ENCODE data around the gene DIPK1A.

DIPK1A gene

GRCh38 chr1:92949937-92950817 lies 11.1 kb downstream of the DIPK1A start:
- Histone ChIP-seq H3K4me1 (ENCODE audit: control insufficient read depth, insufficient read depth, low read length) (peaks cover 18% of the 10 kb centered on the region), H3K27me3 (replicated peaks; ENCODE audit: control insufficient read depth, insufficient read depth, low read length) (no peaks in the 10 kb centered on the region), H3K9ac (ENCODE audit: low read length) (peak overlapping the region; percentile 17), H3K4me3 (ENCODE audit: low read length) (no peak overlapping the region), H3K36me3 (ENCODE audit: control insufficient read depth, insufficient read depth, low read length, severe bottlenecking) (no peaks in the 10 kb centered on the region), H3K9me3 (ENCODE audit: control insufficient read depth, low read length) (no peaks in the 10 kb centered on the region)
- peak; percentile 63 for DNase-seq (ENCODE audit: low read depth)

GRCh38 chr1:92948071-92948470 lies 13.2 kb downstream of the DIPK1A start:
- no peaks in the 10 kb centered on the region for H3K36me3 ChIP-seq (ENCODE audit: control insufficient read depth, insufficient read depth, low read length, severe bottlenecking)
- no peak overlapping the region for H3K9ac ChIP-seq (ENCODE audit: low read length)
- no peak for DNase-seq (ENCODE audit: low read depth)
- no peaks in the 10 kb centered on the region for H3K9me3 ChIP-seq (ENCODE audit: control insufficient read depth, low read length)
- H3K4me1 ChIP-seq (ENCODE audit: control insufficient read depth, insufficient read depth, low read length): peaks cover 18% of the 10 kb centered on the region
- no peaks in the 10 kb centered on the region for H3K27me3 ChIP-seq (replicated peaks; ENCODE audit: control insufficient read depth, insufficient read depth, low read length)
- no peak overlapping the region for H3K4me3 ChIP-seq (ENCODE audit: low read length)

GRCh38 chr1:92945748-92946270 lies 15.5 kb downstream of the DIPK1A start:
- DNase-seq (ENCODE audit: low read depth): no peak
- Histone ChIP-seq H3K27me3 (replicated peaks; ENCODE audit: control insufficient read depth, insufficient read depth, low read length) (no peaks in the 10 kb centered on the region), H3K9me3 (ENCODE audit: control insufficient read depth, low read length) (no peaks in the 10 kb centered on the region), H3K4me3 (ENCODE audit: low read length) (no peak overlapping the region), H3K9ac (ENCODE audit: low read length) (no peak overlapping the region), H3K4me1 (ENCODE audit: control insufficient read depth, insufficient read depth, low read length) (peaks cover 10% of the 10 kb centered on the region), H3K36me3 (ENCODE audit: control insufficient read depth, insufficient read depth, low read length, severe bottlenecking) (no peaks in the 10 kb centered on the region)

GRCh38 chr1:92944901-92945747 lies 16.1 kb downstream of the DIPK1A start:
- Histone ChIP-seq H3K36me3 (ENCODE audit: control insufficient read depth, insufficient read depth, low read length, severe bottlenecking) (no peaks in the 10 kb centered on the region), H3K9ac (ENCODE audit: low read length) (no peak overlapping the region)
- no peak for DNase-seq (ENCODE audit: low read depth)

GRCh38 chr1:92943502-92943847 lies 17.8 kb downstream of the DIPK1A start:
- no peaks in the 10 kb centered on the region for H3K27me3 ChIP-seq (replicated peaks; ENCODE audit: control insufficient read depth, insufficient read depth, low read length)

More at GRCh38 chr1:92944901-92945747, 16.1 kb downstream of the DIPK1A start:
- Histone ChIP-seq H3K9me3 (ENCODE audit: control insufficient read depth, low read length) (no peaks in the 10 kb centered on the region), H3K4me1 (ENCODE audit: control insufficient read depth, insufficient read depth, low read length) (peaks cover 9% of the 10 kb centered on the region), H3K27me3 (replicated peaks; ENCODE audit: control insufficient read depth, insufficient read depth, low read length) (no peaks in the 10 kb centered on the region), H3K4me3 (ENCODE audit: low read length) (no peak overlapping the region)

GRCh38 chr1:92940541-92940940 lies 20.7 kb downstream of the DIPK1A start:
- Histone ChIP-seq H3K36me3 (ENCODE audit: control insufficient read depth, insufficient read depth, low read length, severe bottlenecking) (no peaks in the 10 kb centered on the region), H3K4me3 (ENCODE audit: low read length) (no peak overlapping the region)

More at GRCh38 chr1:92943502-92943847, 17.8 kb downstream of the DIPK1A start:
- Histone ChIP-seq H3K36me3 (ENCODE audit: control insufficient read depth, insufficient read depth, low read length, severe bottlenecking) (no peaks in the 10 kb centered on the region), H3K9ac (ENCODE audit: low read length) (no peak overlapping the region), H3K4me3 (ENCODE audit: low read length) (no peak overlapping the region), H3K9me3 (ENCODE audit: control insufficient read depth, low read length) (no peaks in the 10 kb centered on the region), H3K4me1 (ENCODE audit: control insufficient read depth, insufficient read depth, low read length) (peaks cover 8% of the 10 kb centered on the region)
- DNase-seq (ENCODE audit: low read depth): no peak

GRCh38 chr1:92937731-92938130 lies 23.5 kb downstream of the DIPK1A start:
- H3K27me3 ChIP-seq (replicated peaks; ENCODE audit: control insufficient read depth, insufficient read depth, low read length): no peaks in the 10 kb centered on the region
- no peaks in the 10 kb centered on the region for H3K9me3 ChIP-seq (ENCODE audit: control insufficient read depth, low read length)
- DNase-seq (ENCODE audit: low read depth): no peak
- H3K4me1 ChIP-seq (ENCODE audit: control insufficient read depth, insufficient read depth, low read length): peaks cover 46% of the 10 kb centered on the region
- H3K9ac ChIP-seq (ENCODE audit: low read length): no peak overlapping the region
- no peak overlapping the region for H3K4me3 ChIP-seq (ENCODE audit: low read length)
- no peaks in the 10 kb centered on the region for H3K36me3 ChIP-seq (ENCODE audit: control insufficient read depth, insufficient read depth, low read length, severe bottlenecking)

More at GRCh38 chr1:92940541-92940940, 20.7 kb downstream of the DIPK1A start:
- Histone ChIP-seq H3K9me3 (ENCODE audit: control insufficient read depth, low read length) (no peaks in the 10 kb centered on the region), H3K27me3 (replicated peaks; ENCODE audit: control insufficient read depth, insufficient read depth, low read length) (no peaks in the 10 kb centered on the region), H3K4me1 (ENCODE audit: control insufficient read depth, insufficient read depth, low read length) (peaks cover 21% of the 10 kb centered on the region), H3K9ac (ENCODE audit: low read length) (no peak overlapping the region)
- peak; percentile 59 for DNase-seq (ENCODE audit: low read depth)

GRCh38 chr1:92936865-92937264 lies 24.4 kb downstream of the DIPK1A start:
- H3K27me3 ChIP-seq (replicated peaks; ENCODE audit: control insufficient read depth, insufficient read depth, low read length): no peaks in the 10 kb centered on the region
- no peak overlapping the region for H3K4me3 ChIP-seq (ENCODE audit: low read length)
- H3K9ac ChIP-seq (ENCODE audit: low read length): no peak overlapping the region
- H3K4me1 ChIP-seq (ENCODE audit: control insufficient read depth, insufficient read depth, low read length): peaks cover 46% of the 10 kb centered on the region
- no peaks in the 10 kb centered on the region for H3K9me3 ChIP-seq (ENCODE audit: control insufficient read depth, low read length)
- H3K36me3 ChIP-seq (ENCODE audit: control insufficient read depth, insufficient read depth, low read length, severe bottlenecking): no peaks in the 10 kb centered on the region
- no peak for DNase-seq (ENCODE audit: low read depth)

- peaks cover 38% of the 10 kb centered on the region for H3K4me1 ChIP-seq (ENCODE audit: control insufficient read depth, insufficient read depth, low read length)
- no peaks in the 10 kb centered on the region for H3K27me3 ChIP-seq (replicated peaks; ENCODE audit: control insufficient read depth, insufficient read depth, low read length)
- no peaks in the 10 kb centered on the region for H3K36me3 ChIP-seq (ENCODE audit: control insufficient read depth, insufficient read depth, low read length, severe bottlenecking)
- H3K9me3 ChIP-seq (ENCODE audit: control insufficient read depth, low read length): no peaks in the 10 kb centered on the region
- peak overlapping the region; percentile 31 for H3K9ac ChIP-seq (ENCODE audit: low read length)
- peak overlapping the region; percentile 22 for H3K4me3 ChIP-seq (ENCODE audit: low read length)
- peak; percentile 87 for DNase-seq (ENCODE audit: low read depth)
Observed at GRCh38 chr1:92934395-92935378, 26.6 kb downstream of the DIPK1A start.

- H3K4me1 ChIP-seq (ENCODE audit: control insufficient read depth, insufficient read depth, low read length): peaks cover 38% of the 10 kb centered on the region
- no peaks in the 10 kb centered on the region for H3K9me3 ChIP-seq (ENCODE audit: control insufficient read depth, low read length)
- H3K9ac ChIP-seq (ENCODE audit: low read length): peak overlapping the region; percentile 39
- no peaks in the 10 kb centered on the region for H3K27me3 ChIP-seq (replicated peaks; ENCODE audit: control insufficient read depth, insufficient read depth, low read length)
- DNase-seq (ENCODE audit: low read depth): peak; percentile 23
- no peaks in the 10 kb centered on the region for H3K36me3 ChIP-seq (ENCODE audit: control insufficient read depth, insufficient read depth, low read length, severe bottlenecking)
- H3K4me3 ChIP-seq (ENCODE audit: low read length): no peak overlapping the region
Observed at GRCh38 chr1:92933459-92933858, 27.8 kb downstream of the DIPK1A start.
